NOMO-1 treated with DMSO at 0.1 percent for 48 hours (cell line): ENCODE data around the gene FMN2.
A peak's percentile ranks its signal among the peaks of the same experiment; 100 is the strongest.
"Not testable (repeated sequence)": the region's sequence is repeated elsewhere in the genome, so short reads cannot be mapped to it uniquely, and the experiment has no call there.

Source experiments
- DNase-seq: peaks from one replicate; lab custom pipeline; 2025; ENCODE audit not compliant: unreplicated experiment; lab: John Stamatoyannopoulos, UW

Gene FMN2

GRCh38 chr1:240134596-240134995 lies 42.9 kb downstream of the FMN2 start:
- DNase-seq, result no peak

GRCh38 chr1:240136402-240136801 lies 44.7 kb downstream of the FMN2 start:
- DNase-seq, result no peak

GRCh38 chr1:240138867-240139266 lies 47.2 kb downstream of the FMN2 start:
- no peak for DNase-seq

- no peak for DNase-seq
Observed at GRCh38 chr1:240139511-240139910, 47.8 kb downstream of the FMN2 start.

- no peak for DNase-seq
Observed at GRCh38 chr1:240145120-240145519, 53.4 kb downstream of the FMN2 start.

- DNase-seq, result no peak
Observed at GRCh38 chr1:240148333-240148732, 56.6 kb downstream of the FMN2 start.

- DNase-seq, result peak; percentile 21
Observed at GRCh38 chr1:240149484-240150094, 57.9 kb downstream of the FMN2 start.

- no peak for DNase-seq
Observed at GRCh38 chr1:240151136-240151735, 59.6 kb downstream of the FMN2 start.

- no peak for DNase-seq
Observed at GRCh38 chr1:240152611-240153297, 61.1 kb downstream of the FMN2 start.

GRCh38 chr1:240155605-240156004 lies 63.9 kb downstream of the FMN2 start:
- no peak for DNase-seq

GRCh38 chr1:240164742-240165141 lies 73.1 kb downstream of the FMN2 start:
- no peak for DNase-seq

GRCh38 chr1:240169188-240169587 lies 77.5 kb downstream of the FMN2 start:
- no peak for DNase-seq

- DNase-seq, result no peak
Observed at GRCh38 chr1:240170266-240170665, 78.6 kb downstream of the FMN2 start.

- DNase-seq, result no peak
Observed at GRCh38 chr1:240170806-240171205, 79.1 kb downstream of the FMN2 start.

GRCh38 chr1:240171907-240172306 lies 80.2 kb downstream of the FMN2 start:
- no peak for DNase-seq

- no peak for DNase-seq
Observed at GRCh38 chr1:240173836-240174235, 82.2 kb downstream of the FMN2 start.

GRCh38 chr1:240174734-240175133 lies 83.1 kb downstream of the FMN2 start:
- DNase-seq, result peak; percentile 39

- no peak for DNase-seq
Observed at GRCh38 chr1:240178366-240178765, 86.7 kb downstream of the FMN2 start.

GRCh38 chr1:240184682-240185081 lies 93.0 kb downstream of the FMN2 start:
- DNase-seq, result not testable (repeated sequence)

- DNase-seq, result no peak
Observed at GRCh38 chr1:240188139-240188538, 96.5 kb downstream of the FMN2 start.

GRCh38 chr1:240189386-240189989 lies 97.8 kb downstream of the FMN2 start:
- DNase-seq, result peak; percentile 21

- no peak for DNase-seq
Observed at GRCh38 chr1:240190881-240191401, 99.3 kb downstream of the FMN2 start.
